Activated B cell treated with CpG ODN at 0.5 μM for 24 hours (primary cell): Measurements from ENCODE around the gene NCAM2. TPM values are rescaled to one million over a fixed set of nuclear protein-coding genes. Genes with fewer than 3 reads are reported as not detected.

Experiments
- ATAC-seq: fragments of 200-7000 bp; cut with Tn5 transposase; one replicate; pipeline ENCODE4 v1.10.0; 2021; ENCODE audit warnings: low read depth, mild to moderate bottlenecking, moderate library complexity
- CTCF ChIA-PET: fragments of 350-600 bp; sonication (Branson Sonifier 250); formaldehyde crosslinking; loops from one replicate; lab custom pipeline; 2021; ENCODE audit warnings: antibody characterized with exemption; lab: Charles Lee
- POLR2A ChIA-PET: fragments of 350-600 bp; sonication (Branson Sonifier 250); formaldehyde crosslinking; loops from one replicate; lab custom pipeline; 2021; ENCODE audit warnings: antibody characterized with exemption; lab: Charles Lee
- DNase-seq: peaks from one replicate; pipeline ENCODE4 v3.0.0; 2022
- H3K27ac Mint-ChIP-seq: one replicate; pipeline ENCODE4 v1.8.0; 2020; ENCODE audit warnings: mixed read lengths
- H3K27me3 Mint-ChIP-seq: one replicate; pipeline ENCODE4 v1.8.0; 2021; ENCODE audit warnings: mixed read lengths
- H3K36me3 Mint-ChIP-seq: one replicate; pipeline ENCODE4 v1.8.0; 2021; ENCODE audit warnings: low read depth, mixed read lengths
- H3K4me1 Mint-ChIP-seq: one replicate; pipeline ENCODE4 v1.8.0; 2021; ENCODE audit warnings: mixed read lengths
- H3K4me3 Mint-ChIP-seq: one replicate; pipeline ENCODE4 v1.8.0; 2020; ENCODE audit warnings: mild to moderate bottlenecking, mixed read lengths
- H3K9me3 Mint-ChIP-seq: one replicate; pipeline ENCODE4 v1.8.0; 2020; ENCODE audit warnings: mixed read lengths
- CTCF ChIP-seq: fragments of 200-600 bp; IDR thresholded peaks from one replicate; pipeline ENCODE4 v1.8.0; 2022; ENCODE audit warnings: antibody characterized with exemption, mild to moderate bottlenecking
- intact Hi-C: fragments of 100-400 bp; cut with micrococcal nuclease; formaldehyde crosslinking; loops from one replicate; pipeline ENCODE4 v1.15.1; 2024
- total RNA-seq: library from RNA; stranded (reverse); gene quantifications from 2 replicates; pipeline ENCODE4 v1.2.3, GENCODE V29; 2022

Gene NCAM2
- total RNA-seq, 1 donor from 2014 or later: not detected

GRCh38 chr21:20998886-20999285, 677 bp downstream of the NCAM2 start:
- CTCF ChIA-PET: interaction anchor here (0.7 kb wide), 2 partner anchors 161 to 1704 kb away, joined by 3 to 4 read pairs; no protein-coding TSS in a partner anchor
- Mint-ChIP-seq H3K36me3 (no peaks in the 10 kb centered on the region), H3K27me3 (peaks cover 21% of the 10 kb centered on the region), H3K4me3 (peak overlapping the region; percentile 78), H3K4me1 (peaks cover 16% of the 10 kb centered on the region), H3K9me3 (no peaks in the 10 kb centered on the region), H3K27ac (no peak overlapping the region)
- POLR2A ChIA-PET: no interaction called here
- no peak for TF ChIP-seq CTCF
- DNase-seq: no peak
- ATAC-seq: no peak
- intact Hi-C loops: loop anchor here (1.0 to 5.0 kb wide), 2 partner anchors 923 to 1793 kb away; no protein-coding TSS in a partner anchor

GRCh38 chr21:20999659-21000058, 1.4 kb downstream of the NCAM2 start:
- intact Hi-C loops: loop anchor here (1.0 to 5.0 kb wide), 2 partner anchors 923 to 1793 kb away; no protein-coding TSS in a partner anchor
- DNase-seq: no peak
- H3K9me3 Mint-ChIP-seq: no peaks in the 10 kb centered on the region
- H3K4me3 Mint-ChIP-seq: no peak overlapping the region
- ChIA-PET POLR2A (no interaction called here), CTCF (interaction anchor here (0.7 to 2.1 kb wide), 3 partner anchors 11 to 1792 kb away, joined by 3 to 6 read pairs (median 4); no protein-coding TSS in a partner anchor)
- peaks cover 21% of the 10 kb centered on the region for H3K27me3 Mint-ChIP-seq
- no peak for TF ChIP-seq CTCF
- peaks cover 16% of the 10 kb centered on the region for H3K4me1 Mint-ChIP-seq
- no peak overlapping the region for H3K27ac Mint-ChIP-seq
- no peak for ATAC-seq
- no peaks in the 10 kb centered on the region for H3K36me3 Mint-ChIP-seq

GRCh38 chr21:21000591-21001175, 2.5 kb downstream of the NCAM2 start:
- no peak for TF ChIP-seq CTCF
- H3K27ac Mint-ChIP-seq: no peak overlapping the region
- DNase-seq (no peak), ATAC-seq (no peak)
- H3K27me3 Mint-ChIP-seq: peaks cover 21% of the 10 kb centered on the region
- no peaks in the 10 kb centered on the region for H3K36me3 Mint-ChIP-seq
- no peak overlapping the region for H3K4me3 Mint-ChIP-seq
- CTCF ChIA-PET: interaction anchor here (1.5 to 2.1 kb wide), 2 partner anchors 10 to 1791 kb away, joined by 4 to 6 read pairs; no protein-coding TSS in a partner anchor
- peaks cover 16% of the 10 kb centered on the region for H3K4me1 Mint-ChIP-seq
- intact Hi-C loops: no loop called here
- POLR2A ChIA-PET: no interaction called here
- H3K9me3 Mint-ChIP-seq: no peaks in the 10 kb centered on the region

GRCh38 chr21:21001591-21002100, 3.4 kb downstream of the NCAM2 start:
- Mint-ChIP-seq H3K4me1 (peaks cover 16% of the 10 kb centered on the region), H3K27ac (no peak overlapping the region), H3K9me3 (no peaks in the 10 kb centered on the region), H3K4me3 (no peak overlapping the region), H3K36me3 (no peaks in the 10 kb centered on the region), H3K27me3 (peaks cover 18% of the 10 kb centered on the region)
- no peak for TF ChIP-seq CTCF
- ChIA-PET POLR2A (no interaction called here), CTCF (no interaction called here)
- DNase-seq: no peak
- ATAC-seq: no peak
- intact Hi-C loops: no loop called here

- no peak for TF ChIP-seq CTCF
- H3K4me1 Mint-ChIP-seq: peaks cover 11% of the 10 kb centered on the region
- DNase-seq (no peak), ATAC-seq (no peak)
- H3K36me3 Mint-ChIP-seq: no peaks in the 10 kb centered on the region
- H3K27me3 Mint-ChIP-seq: peaks cover 15% of the 10 kb centered on the region
- no peak overlapping the region for H3K4me3 Mint-ChIP-seq
- H3K9me3 Mint-ChIP-seq: no peaks in the 10 kb centered on the region
- POLR2A ChIA-PET: no interaction called here
- CTCF ChIA-PET: no interaction called here
- H3K27ac Mint-ChIP-seq: no peak overlapping the region
- intact Hi-C loops: no loop called here
These were observed 3.9 kb downstream of the NCAM2 start for GRCh38 chr21:21002153-21002552.
